IPS DF 6.9 (cell line): Measurements from ENCODE around the gene SH2D4B.

Source experiments
- DNase-seq: peaks from one replicate; pipeline ENCODE4 v3.0.0-alpha.2; 2013; ENCODE audit warnings: low read depth, low spot score
- H3K27ac ChIP-seq: one replicate; pipeline ENCODE4 v1.5.1; 2013; ENCODE audit warnings: low read length, control low read depth
- H3K27me3 ChIP-seq: 2 replicates; pipeline ENCODE4 v1.6.1; 2013; ENCODE audit warnings: mild to moderate bottlenecking, low read length; ENCODE audit not compliant: control insufficient read depth, insufficient read depth
- H3K36me3 ChIP-seq: 2 replicates; pipeline ENCODE4 v1.6.1; 2013; ENCODE audit warnings: low read length; ENCODE audit not compliant: control insufficient read depth, insufficient read depth
- H3K4me1 ChIP-seq: 2 replicates; pipeline ENCODE4 v1.6.1; 2013; ENCODE audit warnings: low read length; ENCODE audit not compliant: control insufficient read depth, insufficient read depth
- H3K4me3 ChIP-seq: 2 replicates; pipeline ENCODE4 v1.5.1; 2013; ENCODE audit warnings: mild to moderate bottlenecking, low read length
- H3K9me3 ChIP-seq: 2 replicates; pipeline ENCODE4 v1.6.1; 2013; ENCODE audit warnings: low read length, inconsistent platforms; ENCODE audit not compliant: control insufficient read depth, insufficient read depth
- WGBS: extraction: QIAGEN DNeasy Blood & Tissue Kit; methylation state at CpG from one replicate; pipeline ENCODE4 v1.1.7; 2013; ENCODE audit warnings: mixed read lengths, missing lambda C conversion rate; ENCODE audit not compliant: insufficient read length, insufficient coverage; 5-methylcytosine and 5-hydroxymethylcytosine counted together

SH2D4B gene

DNA sequence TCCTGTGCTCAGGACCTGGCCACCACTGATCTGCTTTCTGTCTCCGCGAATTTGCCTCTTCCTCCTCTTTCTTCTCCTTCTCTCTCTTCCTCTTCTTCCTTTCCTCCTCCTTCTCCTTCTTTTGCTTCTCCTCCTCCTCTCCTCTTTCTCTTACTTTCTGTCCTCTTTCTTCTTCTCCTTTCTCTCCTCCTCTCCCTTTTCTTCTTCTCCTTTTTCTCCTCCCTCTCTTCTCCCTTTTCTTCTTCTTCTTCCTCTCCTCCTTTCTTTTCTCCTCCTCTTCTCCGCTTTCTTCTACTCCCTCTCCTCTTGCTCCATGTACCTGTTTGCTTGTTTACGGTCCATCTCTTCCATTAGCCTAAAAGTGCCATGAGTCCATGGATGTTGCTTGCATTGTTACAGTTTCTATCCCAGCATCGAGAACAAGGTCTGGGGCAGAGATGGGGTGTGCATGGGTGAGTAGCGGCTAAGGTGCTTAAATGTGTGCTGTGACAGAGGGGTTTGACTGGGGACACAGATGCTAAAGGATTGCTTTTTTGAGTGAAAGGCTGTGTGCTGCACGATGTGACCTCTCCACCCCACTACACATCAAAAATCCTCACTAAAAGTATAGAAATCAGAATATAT is 7.7 kb downstream of the SH2D4B start:
- Histone ChIP-seq H3K27ac (no peak overlapping the region), H3K27me3 (no peaks in the 10 kb centered on the region), H3K4me1 (no peaks in the 10 kb centered on the region), H3K9me3 (no peaks in the 10 kb centered on the region), H3K4me3 (no peak overlapping the region), H3K36me3 (no peaks in the 10 kb centered on the region)
- WGBS, result no CpG with 5 or more reads among the region's 7 CpGs
- no peak for DNase-seq

DNA sequence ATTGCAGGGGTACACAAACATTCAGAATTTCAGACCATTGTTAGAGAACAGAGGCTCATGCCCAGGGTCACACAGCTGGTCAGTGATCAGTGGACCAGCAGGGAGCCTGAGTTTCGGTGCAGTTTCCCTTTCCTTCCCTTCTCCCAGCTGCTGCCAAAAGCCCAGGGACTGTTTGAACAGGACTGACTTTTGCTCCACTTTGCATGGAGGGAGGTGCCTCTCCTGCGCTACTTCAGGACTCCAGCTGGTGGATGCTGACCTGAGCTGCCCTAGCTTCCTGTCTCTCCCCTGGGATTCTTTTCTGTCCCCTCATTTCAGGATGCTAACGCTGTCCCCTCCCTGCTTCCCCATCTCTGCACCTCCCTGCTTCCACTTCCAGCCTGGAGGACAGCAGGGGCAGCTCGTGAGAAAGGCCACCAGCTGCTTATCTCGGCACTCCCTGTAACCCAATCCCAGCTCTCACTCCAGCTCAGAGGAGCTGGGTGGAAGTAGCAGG is 14.5 kb downstream of the SH2D4B start:
- no peak for DNase-seq

DNA sequence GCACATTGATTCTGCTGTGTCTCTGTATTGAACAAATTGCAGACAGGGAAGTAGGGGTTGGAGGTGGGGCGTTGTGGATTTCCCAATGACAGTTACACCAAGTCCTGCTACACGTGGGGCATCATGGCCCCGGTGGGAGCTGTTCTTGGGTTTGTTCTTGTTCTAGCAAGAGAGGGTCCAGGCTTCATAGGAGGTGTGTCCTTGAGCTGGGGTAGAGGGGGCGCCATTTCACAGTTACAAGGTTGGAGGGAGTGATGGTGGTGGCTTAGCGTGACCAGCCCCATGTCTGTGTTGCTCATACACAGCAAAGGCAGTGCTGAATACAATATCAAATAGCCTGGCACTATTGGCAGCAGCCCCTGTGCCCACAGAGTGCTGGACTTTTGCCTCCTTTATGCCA is 15.7 kb downstream of the SH2D4B start:
- Histone ChIP-seq H3K4me1 (peaks cover 2% of the 10 kb centered on the region; the same call in 1 of the 2 replicates), H3K4me3 (no peak overlapping the region), H3K27me3 (no peaks in the 10 kb centered on the region), H3K27ac (no peak overlapping the region), H3K36me3 (no peaks in the 10 kb centered on the region), H3K9me3 (no peaks in the 10 kb centered on the region)
- no CpG with 5 or more reads among the region's 5 CpGs for WGBS
- no peak for DNase-seq

More for the DNA sequence above, 14.5 kb downstream of the SH2D4B start:
- Histone ChIP-seq H3K27me3 (no peaks in the 10 kb centered on the region), H3K27ac (no peak overlapping the region), H3K9me3 (no peaks in the 10 kb centered on the region), H3K36me3 (no peaks in the 10 kb centered on the region), H3K4me3 (no peak overlapping the region), H3K4me1 (peaks cover 2% of the 10 kb centered on the region; the same call in 1 of the 2 replicates)
- WGBS, result no CpG with 5 or more reads among the region's 5 CpGs

DNA sequence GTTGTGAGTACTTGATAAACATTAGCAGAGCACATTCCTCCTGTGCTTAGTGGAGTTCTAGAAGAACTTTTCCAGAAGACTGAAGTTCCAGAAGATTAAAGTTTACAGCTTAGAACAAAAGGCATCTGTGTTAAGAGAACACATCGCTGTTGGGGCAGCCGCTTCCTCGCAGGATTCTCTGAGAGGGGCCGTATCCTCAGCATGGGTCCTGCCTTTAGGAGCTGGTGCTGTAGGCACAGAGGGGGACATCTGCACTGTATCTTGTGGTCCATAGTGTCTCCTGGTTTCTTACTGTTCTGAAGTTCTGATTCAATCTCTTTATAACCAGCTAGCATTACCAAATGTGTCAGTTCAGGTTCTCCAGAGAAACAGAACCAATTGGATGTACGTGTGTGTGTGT is 16.3 kb downstream of the SH2D4B start:
- peaks cover 2% of the 10 kb centered on the region; the same call in 1 of the 2 replicates for H3K4me1 ChIP-seq
- DNase-seq, result no peak
- H3K4me3 ChIP-seq, result no peak overlapping the region
- H3K36me3 ChIP-seq, result no peaks in the 10 kb centered on the region
- WGBS, result no CpG with 5 or more reads among the region's 5 CpGs
- no peaks in the 10 kb centered on the region for H3K27me3 ChIP-seq
- no peaks in the 10 kb centered on the region for H3K9me3 ChIP-seq
- H3K27ac ChIP-seq, result no peak overlapping the region

DNA sequence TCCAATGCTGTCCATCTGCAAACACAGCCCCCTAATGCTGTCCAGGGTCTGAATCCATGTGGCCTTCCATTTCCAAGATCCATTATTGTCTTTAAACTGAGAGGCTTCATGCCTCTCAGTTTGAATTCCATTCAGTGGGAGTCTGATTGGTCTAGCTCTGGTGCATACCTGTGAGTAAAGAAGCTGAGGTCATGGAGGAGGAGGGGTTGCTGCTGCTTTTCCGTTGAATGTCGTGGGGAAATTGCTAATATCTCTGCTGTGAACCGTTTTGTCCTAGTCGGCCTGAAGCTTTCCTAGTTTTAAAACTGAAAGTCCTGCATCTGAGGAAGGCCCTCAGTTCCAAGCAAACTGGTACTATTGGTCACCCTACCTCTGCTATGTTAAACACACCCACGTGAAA is 17.7 kb downstream of the SH2D4B start:
- peaks cover 2% of the 10 kb centered on the region; the same call in 1 of the 2 replicates for H3K4me1 ChIP-seq
- H3K27me3 ChIP-seq, result no peaks in the 10 kb centered on the region
- no peak for DNase-seq
- H3K9me3 ChIP-seq, result no peaks in the 10 kb centered on the region
- no peak overlapping the region for H3K27ac ChIP-seq
- WGBS, result no CpG with 5 or more reads among the region's 5 CpGs
- no peak overlapping the region for H3K4me3 ChIP-seq
- no peaks in the 10 kb centered on the region for H3K36me3 ChIP-seq

DNA sequence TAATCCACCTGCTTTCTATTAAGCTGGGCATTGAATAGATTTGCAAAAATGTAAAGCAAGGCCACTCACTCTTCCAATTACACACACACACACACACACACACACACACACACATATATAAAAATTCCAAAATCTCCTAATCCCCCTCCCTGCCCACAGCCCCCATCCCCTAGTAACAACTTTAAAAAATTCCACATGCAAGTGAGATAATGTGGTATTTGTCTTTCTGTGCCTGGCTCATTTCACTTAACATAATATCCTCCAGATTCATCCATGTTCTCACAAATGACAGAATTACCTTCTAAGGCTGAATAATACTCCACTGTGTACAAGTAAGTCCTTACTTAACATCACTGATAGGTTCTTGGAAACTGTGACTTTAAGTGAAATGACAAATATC is 24.2 kb downstream of the SH2D4B start:
- Histone ChIP-seq H3K4me3 (no peak overlapping the region), H3K27ac (no peak overlapping the region), H3K27me3 (no peaks in the 10 kb centered on the region), H3K9me3 (no peaks in the 10 kb centered on the region), H3K4me1 (no peaks in the 10 kb centered on the region), H3K36me3 (no peaks in the 10 kb centered on the region)
- no peak for DNase-seq

DNA sequence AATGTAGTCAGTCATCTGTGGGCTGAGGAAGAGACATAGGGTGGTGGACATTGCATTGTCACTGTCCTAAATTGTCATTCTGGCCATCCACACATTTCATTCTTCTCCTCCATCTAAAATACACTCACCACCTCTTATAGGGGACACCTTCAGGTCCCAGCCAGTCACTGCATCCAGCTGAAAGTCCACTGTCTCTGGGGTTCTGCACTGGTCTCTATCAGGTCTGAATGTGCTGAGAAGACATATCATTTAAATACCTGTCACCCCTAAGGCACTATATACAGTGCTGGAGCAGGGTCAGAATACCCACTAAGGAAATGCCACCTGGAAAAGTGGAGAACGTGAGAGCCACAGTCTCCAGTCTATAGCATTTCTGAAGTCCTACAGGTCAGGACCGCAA is 29.6 kb downstream of the SH2D4B start:
- no peaks in the 10 kb centered on the region for H3K36me3 ChIP-seq
- WGBS, result no CpG with 5 or more reads among the region's 2 CpGs
- no peak overlapping the region for H3K4me3 ChIP-seq
- no peak overlapping the region for H3K27ac ChIP-seq
- H3K9me3 ChIP-seq, result no peaks in the 10 kb centered on the region
- H3K4me1 ChIP-seq, result no peaks in the 10 kb centered on the region
- no peaks in the 10 kb centered on the region for H3K27me3 ChIP-seq
- DNase-seq, result no peak

DNA sequence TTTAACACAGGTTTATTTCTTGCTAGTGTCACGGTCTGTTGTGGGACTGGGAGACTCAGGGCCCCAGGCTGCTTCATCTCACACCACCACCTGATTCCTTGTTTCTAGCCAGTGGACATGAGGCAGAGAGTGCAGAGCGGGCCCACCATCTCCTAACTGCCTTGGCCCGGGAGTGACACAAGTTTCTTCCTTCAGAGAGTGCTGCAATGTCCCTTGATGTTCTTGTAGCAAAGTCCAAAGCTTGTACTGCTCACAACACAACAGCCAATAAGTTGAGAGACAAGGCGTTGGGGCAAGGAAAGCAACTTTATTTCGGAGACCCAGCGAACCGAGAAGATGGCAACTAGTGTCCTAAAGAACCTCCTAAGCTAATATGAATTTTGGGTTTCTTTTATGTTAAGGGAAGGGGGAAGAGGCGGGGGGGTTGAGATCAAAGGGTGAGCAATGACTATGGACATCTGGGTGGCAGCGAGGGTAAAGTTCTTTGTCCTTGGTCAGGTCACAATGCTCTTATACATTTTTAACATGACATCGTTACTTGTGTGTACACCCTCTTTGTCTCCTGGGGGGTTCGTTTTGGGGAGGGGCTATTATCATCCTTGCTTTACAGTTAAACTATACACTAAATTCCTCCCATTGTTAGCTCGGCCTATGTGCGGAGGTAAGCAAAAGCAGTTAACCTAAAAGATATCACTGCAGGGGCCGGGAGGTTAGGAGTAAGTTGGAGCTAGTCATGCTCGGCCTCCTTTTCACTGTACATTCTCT is 31.6 kb downstream of the SH2D4B start:
- H3K4me1 ChIP-seq, result no peaks in the 10 kb centered on the region
- no peaks in the 10 kb centered on the region for H3K27me3 ChIP-seq
- no peak overlapping the region for H3K27ac ChIP-seq
- no CpG with 5 or more reads among the region's 15 CpGs for WGBS
- no peaks in the 10 kb centered on the region for H3K36me3 ChIP-seq
- DNase-seq, result no peak
- H3K9me3 ChIP-seq, result no peaks in the 10 kb centered on the region
- no peak overlapping the region for H3K4me3 ChIP-seq

DNA sequence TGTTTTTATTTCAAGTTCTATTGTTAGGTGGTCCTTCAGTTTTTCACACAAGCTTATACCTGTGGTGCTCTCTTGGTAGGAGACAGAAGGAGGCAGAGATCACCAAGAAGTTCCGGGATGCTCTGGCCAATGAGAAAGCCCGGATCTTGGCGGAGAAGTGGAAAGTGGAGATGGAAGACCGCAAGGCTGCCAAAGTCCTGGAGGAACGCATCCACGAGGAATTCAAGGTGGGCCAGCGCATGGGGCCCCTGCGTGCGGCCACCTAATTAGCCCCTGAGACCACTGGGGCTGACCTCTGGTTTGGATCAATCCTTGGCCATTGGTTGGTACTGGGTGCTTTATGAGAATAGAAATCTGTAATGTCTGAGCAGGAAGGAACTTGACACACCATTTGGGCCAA is 33.6 kb downstream of the SH2D4B start:
- H3K27ac ChIP-seq, result no peak overlapping the region
- no peaks in the 10 kb centered on the region for H3K36me3 ChIP-seq
- no peaks in the 10 kb centered on the region for H3K4me1 ChIP-seq
- H3K4me3 ChIP-seq, result no peak overlapping the region
- no CpG with 5 or more reads among the region's 9 CpGs for WGBS
- no peak for DNase-seq
- H3K27me3 ChIP-seq, result no peaks in the 10 kb centered on the region
- H3K9me3 ChIP-seq, result no peaks in the 10 kb centered on the region

DNA sequence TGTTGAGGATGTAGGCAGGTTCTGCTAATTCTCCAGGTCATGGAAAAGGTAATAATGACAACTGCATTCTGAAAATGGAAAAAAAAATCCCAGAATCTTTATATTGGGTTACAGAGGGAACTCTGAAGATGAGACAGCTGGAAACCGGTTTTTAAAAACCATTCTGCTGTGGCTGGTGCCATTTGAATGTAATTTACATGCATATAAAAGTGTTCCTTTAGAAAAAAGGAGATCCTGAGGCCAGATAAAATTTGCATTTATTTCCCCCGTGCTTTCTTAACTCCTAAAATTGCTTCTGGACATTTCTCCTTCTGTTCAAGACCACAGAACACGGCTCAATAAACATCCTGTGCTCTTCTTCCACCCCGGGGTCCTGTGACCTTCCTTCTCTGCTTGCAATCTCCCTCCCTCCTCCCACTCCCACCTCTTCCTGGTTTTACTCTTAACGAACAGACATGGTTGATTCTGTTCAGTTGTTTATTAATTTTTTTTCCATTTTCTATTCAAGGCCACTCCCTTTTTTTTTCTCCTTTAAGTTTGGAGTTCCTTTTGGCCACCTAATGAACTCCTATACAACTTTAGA is 41.6 kb downstream of the SH2D4B start:
- no peaks in the 10 kb centered on the region for H3K36me3 ChIP-seq
- H3K9me3 ChIP-seq, result no peaks in the 10 kb centered on the region
- H3K27me3 ChIP-seq, result no peaks in the 10 kb centered on the region
- H3K27ac ChIP-seq, result no peak overlapping the region
- no peak for DNase-seq
- H3K4me3 ChIP-seq, result no peak overlapping the region
- WGBS, result no CpG with 5 or more reads among the region's 5 CpGs
- H3K4me1 ChIP-seq, result no peaks in the 10 kb centered on the region
